ENCODE results near the gene KCNK5. TPM values are rescaled to one million over a fixed set of nuclear protein-coding genes. Genes with fewer than 3 reads are reported as not detected.

Gene KCNK5
- total and polyA plus RNA-seq, 11 donors: 0.08 to 2.1 (median 0.27) TPM

GRCh38 chr6:39170860-39171259, 58.4 kb downstream of the KCNK5 start:
- H3K4me1 ChIP-seq: peaks cover 0 to 4% (median 0%) of the 10 kb centered on the region in 12 donors
- DNase-seq (no peak), ATAC-seq (no peak)
- no peak overlapping the region for H3K4me3 ChIP-seq
- TF ChIP-seq POLR2A (IDR thresholded peaks at IDR 0.05) (no peak), CTCF (IDR thresholded peaks at IDR 0.05) (no peak)
- no peaks in the 10 kb centered on the region for H3K36me3 ChIP-seq
- peaks cover 0 to 10% (median 2%) of the 10 kb centered on the region in 12 donors for H3K9me3 ChIP-seq
- H3K27me3 ChIP-seq: peaks cover 0 to 11% (median 2%) of the 10 kb centered on the region in 9 donors
- intact Hi-C loops (cut with DNase I): no loop called here
- 89 to 91% (median 91%) methylated on average over 3 of the region's 3 CpGs for WGBS, 4 donors
- no peak overlapping the region for H3K27ac ChIP-seq

GRCh38 chr6:39170389-39170788, 58.9 kb downstream of the KCNK5 start:
- ATAC-seq: no peak
- DNase-seq: no peak
- peaks cover 0 to 10% (median 2%) of the 10 kb centered on the region in 12 donors for H3K9me3 ChIP-seq
- no peak for TF ChIP-seq POLR2A (IDR thresholded peaks at IDR 0.05)
- no peak for TF ChIP-seq CTCF (IDR thresholded peaks at IDR 0.05)
- no peaks in the 10 kb centered on the region for H3K36me3 ChIP-seq
- intact Hi-C loops (cut with DNase I): no loop called here
- H3K27me3 ChIP-seq: peaks cover 0 to 13% (median 2%) of the 10 kb centered on the region in 9 donors
- no peak overlapping the region for H3K27ac ChIP-seq
- no peak overlapping the region for H3K4me3 ChIP-seq
- H3K4me1 ChIP-seq: peaks cover 0 to 4% (median 0%) of the 10 kb centered on the region in 12 donors

GRCh38 chr6:39169448-39170344, 59.6 kb downstream of the KCNK5 start:
- ATAC-seq (no peak), DNase-seq (no peak)
- Histone ChIP-seq H3K9me3 (peaks cover 0 to 10% (median 2%) of the 10 kb centered on the region in 12 donors), H3K27ac (no peak overlapping the region), H3K27me3 (peaks cover 0 to 13% (median 2%) of the 10 kb centered on the region in 9 donors), H3K4me3 (no peak overlapping the region), H3K4me1 (peaks cover 0 to 4% (median 0%) of the 10 kb centered on the region in 12 donors), H3K36me3 (no peaks in the 10 kb centered on the region)
- TF ChIP-seq CTCF (IDR thresholded peaks at IDR 0.05) (no peak), POLR2A (IDR thresholded peaks at IDR 0.05) (no peak)
- intact Hi-C loops (cut with DNase I): loop anchor here in 5 of 10 donors (5.0 to 10.0 kb wide), 5 partner anchors 133 to 297 kb away; no protein-coding TSS in a partner anchor
- WGBS, 4 donors: 75 to 90% (median 83%) methylated on average over 10 to 14 of the region's 14 CpGs

GRCh38 chr6:39167866-39168625, 61.2 kb downstream of the KCNK5 start:
- no peaks in the 10 kb centered on the region for H3K36me3 ChIP-seq
- H3K27ac ChIP-seq: no peak overlapping the region
- ATAC-seq: no peak
- peaks cover 0 to 4% (median 0%) of the 10 kb centered on the region in 12 donors for H3K4me1 ChIP-seq
- H3K9me3 ChIP-seq: peaks cover 0 to 10% (median 2%) of the 10 kb centered on the region in 12 donors
- 74 to 85% (median 77%) methylated on average over 8 to 10 of the region's 10 CpGs for WGBS, 4 donors
- DNase-seq: no peak
- peaks cover 0 to 13% (median 3%) of the 10 kb centered on the region in 9 donors for H3K27me3 ChIP-seq
- intact Hi-C loops (cut with DNase I): loop anchor here (2.0 to 10.0 kb wide), 7 partner anchors 134 to 296 kb away; no protein-coding TSS in a partner anchor
- TF ChIP-seq POLR2A (IDR thresholded peaks at IDR 0.05) (no peak), CTCF (IDR thresholded peaks at IDR 0.05) (no peak)
- no peak overlapping the region for H3K4me3 ChIP-seq
